Ovary (tissue), 3 donors: ENCODE data around the gene WFDC9.
"Not testable (repeated sequence)": the region's sequence is repeated elsewhere in the genome, so short reads cannot be mapped to it uniquely, and the experiment has no call there.

ENCODE experiments used
- CTCF ChIP-seq, 3 donors: fragments of 450-650 bp in 2 of 3; fragments of 200-600 bp in 1 of 3; IDR thresholded peaks; one replicate each; pipeline versions ENCODE4 v1.5.1 to v1.8.0; 2016 to 2022; ENCODE audit warnings: antibody characterized with exemption in 3 of 3, mild to moderate bottlenecking in 1 of 3
- POLR2A ChIP-seq: fragments of 450-650 bp; IDR thresholded peaks from one replicate; pipeline ENCODE4 v1.6.1; 2017; ENCODE audit warnings: antibody characterized with exemption, mild to moderate bottlenecking, moderate library complexity
- donor health status: DM: no; HTN: no; CAD: no.

DNA sequence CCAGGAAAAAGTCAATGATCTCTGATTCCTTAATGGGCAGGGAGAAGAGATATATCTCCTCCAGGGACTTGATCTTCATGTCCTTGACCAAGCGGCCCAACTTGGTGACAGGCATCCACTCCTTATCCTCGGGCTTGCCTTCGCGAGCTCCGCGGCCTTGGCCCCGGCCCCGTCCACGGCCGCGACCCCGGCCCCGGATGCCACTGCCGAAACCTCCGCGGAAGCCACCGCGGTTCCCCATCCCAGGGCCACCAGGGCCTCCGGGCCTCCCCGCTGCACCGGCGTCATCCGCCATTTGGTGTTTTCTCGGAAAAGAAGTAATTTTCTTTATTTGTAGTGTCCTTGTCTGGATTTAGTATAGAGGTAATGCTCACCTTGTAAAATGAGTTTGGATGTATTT, 10.0 kb upstream of the WFDC9 start:
- TF ChIP-seq POLR2A; CTCF (IDR thresholded peaks at IDR 0.05): not testable (repeated sequence)
